GM18858 (cell line): ENCODE measurements around the gene PTPRD.

Experiments
- ATAC-seq: cut with Tn5 transposase; IDR thresholded peaks from one replicate; pipeline ENCODE4 v1.9.1; 2021; ENCODE audit not compliant: unreplicated experiment

The PTPRD gene

GRCh38 chr9:8382777-8383527 is 2229.8 kb downstream of the PTPRD start:
- no peak for ATAC-seq

- no peak for ATAC-seq
Observed at GRCh38 chr9:8382266-8382665, 2230.5 kb downstream of the PTPRD start.

DNA sequence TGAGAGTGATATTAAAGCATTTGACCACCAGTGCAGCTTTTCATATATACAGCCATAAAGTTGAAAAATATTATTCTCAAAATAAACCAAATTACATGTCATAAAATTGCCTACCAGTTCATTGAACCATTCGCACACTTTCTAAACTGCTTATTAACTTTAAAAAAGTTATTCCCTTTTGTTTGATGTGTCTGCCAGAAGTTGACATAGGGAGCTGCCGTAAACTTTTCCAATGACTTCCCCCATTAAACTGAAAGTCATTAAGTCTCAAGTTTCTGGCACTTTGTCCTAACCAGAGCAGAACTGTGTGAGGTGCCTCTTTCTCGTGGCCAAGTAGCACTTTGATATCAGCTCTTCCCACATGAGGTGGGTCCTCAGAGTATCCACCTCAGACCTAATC is 2231.2 kb downstream of the PTPRD start:
- no peak for ATAC-seq

DNA sequence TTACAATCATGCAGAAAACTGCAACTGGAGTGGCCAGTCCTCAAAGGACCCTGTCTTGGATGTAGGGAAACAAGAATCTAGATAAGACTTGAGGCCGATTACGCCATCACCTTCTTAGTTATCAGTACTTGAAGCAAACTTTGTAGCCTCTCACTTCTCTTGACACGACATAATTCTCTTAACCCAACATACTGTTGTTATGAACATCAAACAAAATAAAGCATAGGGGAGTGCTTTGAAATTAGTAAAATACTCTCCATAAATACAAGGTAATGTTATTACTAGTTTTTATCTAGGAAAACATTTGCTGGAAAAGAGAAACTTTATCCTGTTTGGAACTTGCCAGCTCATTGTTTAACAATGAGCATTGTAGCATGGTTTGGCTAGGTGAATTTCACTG is 2238.3 kb downstream of the PTPRD start:
- no peak for ATAC-seq

GRCh38 chr9:8371686-8372085 is 2241.1 kb downstream of the PTPRD start:
- ATAC-seq, result no peak

- no peak for ATAC-seq
Observed at GRCh38 chr9:8366161-8366926, 2246.5 kb downstream of the PTPRD start.

DNA sequence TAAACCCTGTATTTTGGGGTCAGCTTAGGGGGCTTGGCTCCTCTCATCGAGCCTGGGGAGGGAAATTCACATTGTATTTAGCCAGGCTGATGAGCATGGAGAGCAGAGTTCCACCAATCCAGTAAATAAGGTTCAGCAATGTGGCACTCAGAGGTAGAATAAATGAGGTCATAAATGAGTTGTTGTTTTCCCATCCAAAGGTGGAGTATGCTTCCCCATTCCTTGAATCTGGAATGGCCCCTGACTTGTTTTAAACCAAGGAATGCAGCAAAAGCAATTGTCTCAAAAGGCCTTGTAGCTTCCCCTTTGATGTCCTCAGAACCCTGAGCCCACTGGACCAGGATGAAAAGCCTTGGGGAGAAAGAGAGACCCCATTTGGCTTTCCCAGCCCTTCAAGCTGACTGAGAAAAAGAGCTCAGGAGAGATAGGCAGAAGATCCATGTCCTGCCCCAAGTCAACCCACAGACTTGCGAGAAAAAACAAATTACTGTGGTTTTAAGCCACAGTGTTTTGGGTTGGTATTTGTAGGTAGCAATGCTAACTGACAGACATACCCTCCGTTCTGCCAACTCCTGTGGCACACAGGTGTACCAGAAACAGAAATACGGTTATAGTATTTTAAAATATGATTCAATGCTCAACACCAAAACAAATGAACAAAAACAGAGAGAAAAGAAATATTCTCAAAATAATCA is 2247.2 kb downstream of the PTPRD start:
- ATAC-seq, result no peak

- ATAC-seq, result no peak
Observed at GRCh38 chr9:8365029-8365428, 2247.8 kb downstream of the PTPRD start.

DNA sequence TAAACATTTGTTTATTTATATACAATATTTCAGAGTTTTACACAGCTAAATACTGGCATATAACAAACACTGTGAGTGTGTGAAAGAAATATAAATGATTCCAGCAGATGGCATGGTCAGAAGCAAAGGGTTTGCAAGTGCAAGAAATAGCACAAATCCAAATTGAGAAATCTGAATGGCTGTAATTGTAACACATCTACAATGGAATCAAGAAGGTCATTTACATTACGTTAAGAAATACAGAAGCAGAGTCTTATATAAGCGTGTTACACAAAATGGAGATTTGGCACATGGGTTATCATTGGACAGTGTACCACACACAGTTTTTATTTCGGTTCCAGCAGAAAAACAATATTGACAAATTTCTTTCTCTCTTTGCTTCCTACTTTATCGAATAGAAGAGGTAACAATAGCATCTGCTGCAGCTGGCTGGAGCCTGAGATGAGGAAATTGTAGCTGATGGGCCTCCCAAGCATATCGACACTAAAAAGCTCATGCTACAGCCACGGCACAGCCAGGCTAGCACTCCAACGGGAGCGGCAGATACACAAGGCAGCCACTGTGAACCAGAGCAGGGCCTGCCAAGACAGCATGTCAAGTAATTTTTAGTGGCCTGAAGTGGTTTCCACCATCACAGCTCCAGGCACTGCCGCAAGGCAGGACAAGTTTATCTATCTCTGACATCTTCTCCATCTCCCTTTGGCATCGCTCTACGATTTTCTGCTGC is 2248.6 kb downstream of the PTPRD start:
- ATAC-seq, result no peak

- no peak for ATAC-seq
Observed at GRCh38 chr9:8362250-8362649, 2250.6 kb downstream of the PTPRD start.

- ATAC-seq, result no peak
Observed at GRCh38 chr9:8361364-8361763, 2251.4 kb downstream of the PTPRD start.

DNA sequence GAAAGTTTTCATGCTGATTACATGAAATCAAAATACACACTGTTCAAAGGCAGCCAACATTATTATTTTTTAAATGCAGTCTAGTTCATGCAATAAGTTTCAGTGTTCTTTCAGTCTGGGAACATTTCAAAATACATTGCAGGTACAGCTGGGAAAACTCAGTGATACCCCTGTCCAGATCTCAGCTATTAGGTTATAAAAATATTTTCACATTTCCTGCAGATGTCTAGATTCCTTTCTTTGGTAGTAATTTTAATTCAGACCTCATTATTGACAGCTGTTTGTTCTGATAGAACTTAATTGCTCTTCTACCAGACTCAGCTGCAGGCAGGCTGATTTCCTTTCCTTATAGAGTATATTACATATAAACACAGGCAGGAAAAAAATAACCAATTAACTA is 2256.4 kb downstream of the PTPRD start:
- no peak for ATAC-seq

DNA sequence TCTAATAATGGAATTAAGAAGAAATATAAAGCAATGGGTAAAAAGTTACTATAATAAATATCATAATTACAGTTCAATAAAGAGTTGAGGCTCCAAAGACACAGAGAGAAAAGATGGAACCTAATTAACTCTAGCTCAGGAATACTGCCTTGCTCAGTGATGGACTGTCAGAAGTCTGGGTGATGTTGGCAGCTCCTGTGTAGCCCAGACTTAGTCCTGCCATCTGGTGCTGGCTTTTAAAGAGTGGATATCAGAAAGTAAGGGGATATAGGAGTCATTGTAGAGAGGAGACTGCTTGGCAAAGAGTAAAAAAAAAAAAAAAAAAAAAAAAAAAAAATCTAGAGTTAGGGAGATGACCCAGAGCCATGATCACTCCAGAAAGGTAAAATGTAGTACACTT is 2261.4 kb downstream of the PTPRD start:
- ATAC-seq, result no peak

DNA sequence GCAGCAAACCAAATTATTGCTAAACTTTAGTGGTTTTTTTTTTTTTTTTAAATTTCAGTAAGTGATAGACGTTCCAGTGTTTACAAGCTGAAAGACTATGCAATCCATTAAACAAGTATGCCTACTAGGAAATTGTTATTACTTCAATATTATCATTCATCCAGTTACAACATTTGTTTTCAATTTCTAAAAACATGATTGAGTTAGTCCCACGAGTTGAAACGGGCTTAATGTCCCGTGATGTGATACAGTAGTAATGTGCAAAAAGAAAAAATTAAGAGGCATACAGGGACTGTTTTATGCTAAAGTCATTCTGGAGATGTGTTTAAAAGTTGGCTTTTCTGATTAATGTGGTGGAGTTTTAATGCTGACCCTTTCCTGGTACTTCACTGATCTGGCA is 2262.9 kb downstream of the PTPRD start:
- no peak for ATAC-seq

- ATAC-seq, result no peak
Observed at GRCh38 chr9:8349376-8349775, 2263.4 kb downstream of the PTPRD start.

- ATAC-seq, result no peak
Observed at GRCh38 chr9:8348756-8349155, 2264.0 kb downstream of the PTPRD start.

DNA sequence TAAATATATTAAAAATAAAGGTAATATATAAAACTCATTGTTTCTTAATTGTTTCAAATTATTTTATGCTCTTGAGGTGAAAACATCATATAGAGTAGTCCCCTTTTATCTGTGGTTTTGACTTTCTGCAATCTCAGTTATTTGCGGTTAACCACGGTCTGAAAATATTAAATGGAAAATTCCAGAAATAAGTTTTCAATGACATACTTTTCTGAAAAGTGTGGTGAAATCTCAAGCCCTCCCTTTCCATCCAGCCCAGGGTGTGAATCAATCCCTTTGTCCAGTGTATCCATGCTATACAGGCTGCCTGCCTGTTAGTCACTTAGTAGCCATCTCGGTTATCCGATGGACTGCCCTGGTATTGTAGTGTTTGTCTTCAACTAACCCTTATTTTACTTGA is 2266.5 kb downstream of the PTPRD start:
- ATAC-seq, result no peak

GRCh38 chr9:8338767-8339510 is 2273.9 kb downstream of the PTPRD start:
- ATAC-seq, result no peak

GRCh38 chr9:8337834-8338766 is 2274.7 kb downstream of the PTPRD start:
- no peak for ATAC-seq
